GM06990 (cell line): ENCODE data around the gene TMPRSS6.

ENCODE experiments used
- DNase-seq: peaks from one replicate; pipeline ENCODE4 v3.0.0-alpha.2; 2011; ENCODE audit not compliant: insufficient read length; ENCODE audit errors: extremely low read depth
- H3K27me3 ChIP-seq: replicated peaks from 2 replicates; pipeline ENCODE4 v1.6.0; 2011; ENCODE audit warnings: low read length; ENCODE audit not compliant: control insufficient read depth, insufficient read depth
- H3K36me3 ChIP-seq: 2 replicates; pipeline ENCODE4 v1.5.1; 2011; ENCODE audit warnings: low read length; ENCODE audit not compliant: control insufficient read depth, insufficient read depth
- H3K4me3 ChIP-seq: replicated peaks from 2 replicates; pipeline ENCODE4 v1.5.1; 2011; ENCODE audit warnings: low read depth, mild to moderate bottlenecking, control low read depth, low read length
- CTCF ChIP-seq: IDR thresholded peaks from 2 replicates; pipeline ENCODE4 v1.5.1; 2011; ENCODE audit warnings: low read length, control low read depth, mild to moderate bottlenecking, inconsistent platforms; ENCODE audit not compliant: insufficient read depth, poor library complexity, severe bottlenecking

TMPRSS6 gene

DNA sequence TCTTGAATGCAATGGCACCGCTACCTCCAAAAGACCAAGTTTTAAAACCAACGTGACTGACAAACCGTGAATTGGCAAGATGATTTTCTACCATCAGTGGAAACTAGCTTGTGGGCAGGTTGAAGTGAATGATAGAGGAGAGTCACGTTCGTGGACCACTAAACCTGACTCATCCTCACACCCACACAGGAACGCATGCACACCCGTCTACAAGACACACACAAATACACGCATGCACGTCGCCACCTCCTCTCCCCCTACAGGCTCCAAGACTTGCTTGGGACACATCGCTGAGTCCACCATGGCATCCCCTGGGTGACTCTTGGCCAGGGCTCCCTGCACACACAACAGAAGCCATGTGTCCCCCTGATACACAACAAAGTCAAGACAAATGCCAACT, 14.4 kb downstream of the TMPRSS6 start:
- no peak for TF ChIP-seq CTCF
- H3K27me3 ChIP-seq: peaks cover 2% of the 10 kb centered on the region; the same call in 1 of the 2 replicates
- H3K4me3 ChIP-seq: no peak overlapping the region
- no peak for DNase-seq
- no peaks in the 10 kb centered on the region for H3K36me3 ChIP-seq

- peaks cover 2% of the 10 kb centered on the region; the same call in 1 of the 2 replicates for H3K27me3 ChIP-seq
- no peaks in the 10 kb centered on the region for H3K36me3 ChIP-seq
- DNase-seq: no peak
- TF ChIP-seq CTCF: no peak
- H3K4me3 ChIP-seq: no peak overlapping the region
These were observed 15.3 kb downstream of the TMPRSS6 start for GRCh38 chr22:37094239-37094638.

- DNase-seq: no peak
- TF ChIP-seq CTCF: no peak
- H3K27me3 ChIP-seq: peaks cover 2% of the 10 kb centered on the region; the same call in 1 of the 2 replicates
- no peaks in the 10 kb centered on the region for H3K36me3 ChIP-seq
- no peak overlapping the region for H3K4me3 ChIP-seq
These were observed 16.5 kb downstream of the TMPRSS6 start for GRCh38 chr22:37092997-37093396.

DNA sequence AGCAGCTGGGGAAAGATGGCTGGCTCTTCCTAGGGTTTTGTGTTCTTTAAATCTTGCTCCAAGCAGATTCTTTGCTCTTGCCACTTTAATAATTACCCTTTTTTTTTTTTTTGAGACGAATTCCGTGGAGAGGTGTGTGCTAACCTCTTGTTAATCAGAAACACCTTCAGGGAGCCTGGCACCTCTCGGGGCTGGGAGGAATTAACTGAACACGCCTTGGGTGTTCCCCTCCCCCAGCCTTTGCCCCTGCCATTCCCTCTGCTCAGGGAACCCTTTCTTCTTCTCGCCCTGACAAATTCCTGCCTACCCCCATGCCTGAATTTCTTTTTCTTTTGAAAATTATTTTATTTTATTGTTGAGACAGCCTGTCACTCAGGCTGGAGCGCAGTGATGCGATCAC, 17.5 kb downstream of the TMPRSS6 start:
- DNase-seq: no peak
- H3K36me3 ChIP-seq: no peaks in the 10 kb centered on the region
- H3K27me3 ChIP-seq: peaks cover 2% of the 10 kb centered on the region; the same call in 1 of the 2 replicates
- no peak for TF ChIP-seq CTCF
- no peak overlapping the region for H3K4me3 ChIP-seq

- Histone ChIP-seq H3K36me3 (no peaks in the 10 kb centered on the region), H3K27me3 (peaks cover 2% of the 10 kb centered on the region; the same call in 1 of the 2 replicates), H3K4me3 (no peak overlapping the region)
- no peak for DNase-seq
- TF ChIP-seq CTCF: no peak
These were observed 18.4 kb downstream of the TMPRSS6 start for GRCh38 chr22:37090920-37091695.
